Esophagus squamous epithelium (tissue), 4 donors: Measurements from ENCODE around the gene TATDN3.

Experiments
- CTCF ChIP-seq, 6 experiments: fragments of 450-650 bp in 4 of 6; fragments of 200-600 bp in 2 of 6; sonication (generic) in 2 of 6; IDR thresholded peaks; one replicate each; pipeline ENCODE4 v1.5.1; 2016 to 2019; ENCODE audit warnings: antibody characterized with exemption in 6 of 6, mild to moderate bottlenecking in 4 of 6, moderate library complexity in 4 of 6
- POLR2A ChIP-seq, 4 donors: fragments of 450-650 bp; IDR thresholded peaks; one replicate each; pipeline ENCODE4 v1.6.1; 2017; ENCODE audit warnings: antibody characterized with exemption in 4 of 4, mild to moderate bottlenecking in 4 of 4, moderate library complexity in 3 of 4

GRCh38 chr1:212791676-212792395, at the start of gene TATDN3, which contains the start of gene NSL1:
- TF ChIP-seq CTCF (IDR thresholded peaks at IDR 0.05) (peak in 2 of 6 experiments; percentile 8 to 32), POLR2A (IDR thresholded peaks at IDR 0.05) (peak in 3 of 4 donors; percentile 66 to 84 (median 76))
